Stimulated activated CD4-positive, alpha-beta T cell treated with anti-CD3 and anti-CD28 coated beads, Interleukin-15, amount 100 ng/mL, for 48 hours (primary cell): ENCODE data around the gene TSR1.
"Not testable (repeated sequence)": the region's sequence is repeated elsewhere in the genome, so short reads cannot be mapped to it uniquely, and the experiment has no call there.

Source experiments
- DNase-seq, 2 donors: peaks; one replicate each; pipeline ENCODE4 v3.0.0-alpha.2; 2020; ENCODE audit warnings: low read depth in 2 of 2

Gene TSR1

DNA sequence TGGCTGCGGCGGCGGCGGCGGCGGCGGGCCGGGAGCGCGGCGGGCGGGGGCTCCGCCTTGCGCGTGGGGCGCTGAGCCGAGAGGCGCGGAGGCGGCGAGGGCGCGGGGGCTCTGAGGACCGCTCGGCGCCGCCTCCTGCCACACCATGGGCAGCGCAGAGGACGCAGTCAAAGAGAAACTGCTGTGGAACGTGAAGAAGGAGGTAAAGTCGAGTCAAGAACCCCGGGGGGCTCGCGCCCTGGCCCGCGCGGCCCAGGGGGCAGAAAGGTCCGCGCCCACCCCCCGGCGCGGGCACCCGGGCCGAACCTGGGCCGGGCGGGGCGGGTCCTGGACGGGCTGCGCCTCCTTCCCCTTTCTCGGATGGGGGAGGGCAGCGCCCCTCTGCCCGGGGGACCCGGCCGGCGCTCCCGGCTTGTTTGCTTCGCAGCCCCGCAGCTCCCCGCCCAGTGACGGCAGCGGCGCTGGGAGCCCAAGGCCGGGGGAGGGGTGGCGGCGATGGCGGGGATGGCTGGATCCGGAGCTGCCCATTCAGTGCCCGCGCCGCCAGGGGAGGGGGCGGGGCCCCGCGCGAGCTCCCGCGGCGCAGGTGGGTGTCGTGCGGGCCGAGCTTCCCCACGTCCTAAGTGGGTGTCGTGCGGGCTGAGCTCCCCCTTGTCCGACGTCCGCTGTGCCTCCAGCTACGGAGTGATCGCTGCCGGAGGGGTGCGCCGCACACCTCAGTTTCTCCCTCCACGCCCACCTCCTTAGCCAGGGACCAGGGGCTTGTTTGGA is 1.5 kb upstream of the TSR1 start:
- peak; percentile 26 to 49 for DNase-seq

DNA sequence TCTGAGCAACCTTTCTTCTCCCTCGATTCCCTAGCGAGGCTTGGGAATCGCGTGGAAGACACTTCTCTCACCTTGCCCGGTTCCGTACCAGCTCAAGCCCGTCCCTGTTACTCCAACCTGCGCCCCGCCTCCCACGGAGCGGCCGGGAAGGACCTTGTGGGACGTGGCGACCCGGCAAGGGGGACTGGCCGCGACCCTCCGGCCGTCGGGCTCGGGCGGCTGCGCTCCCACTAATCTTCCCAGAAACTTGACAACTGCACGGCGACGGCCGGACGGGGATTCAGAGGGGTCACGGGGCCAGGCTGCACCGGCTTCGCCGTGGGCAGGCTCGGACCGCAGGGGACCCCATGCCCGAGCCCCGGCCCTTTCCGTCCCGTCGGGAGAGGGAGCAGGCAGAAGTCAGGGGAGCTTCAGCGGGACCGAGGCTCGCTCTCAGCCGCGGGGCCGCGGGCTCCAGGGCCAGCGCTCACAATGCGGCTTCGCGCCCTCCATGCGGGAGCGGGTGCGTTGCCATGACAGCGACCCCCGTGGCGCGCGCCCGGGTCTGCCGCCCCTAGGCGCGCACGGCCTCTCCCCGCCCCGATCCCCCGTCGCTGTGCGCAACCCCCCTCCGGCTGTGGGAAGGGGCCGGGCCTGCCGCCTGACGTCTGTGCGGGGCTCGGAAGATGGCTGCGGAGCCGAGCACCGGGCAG is 741 bp upstream of the TSR1 start, which contains the start of gene SGSM2:
Gene SGSM2, plus strand, starts transcription at position 650 of the 692 bp plus-strand sequence. CDS start 188 bp downstream, outside the sequence.
- DNase-seq: peak; percentile 32 to 52

DNA sequence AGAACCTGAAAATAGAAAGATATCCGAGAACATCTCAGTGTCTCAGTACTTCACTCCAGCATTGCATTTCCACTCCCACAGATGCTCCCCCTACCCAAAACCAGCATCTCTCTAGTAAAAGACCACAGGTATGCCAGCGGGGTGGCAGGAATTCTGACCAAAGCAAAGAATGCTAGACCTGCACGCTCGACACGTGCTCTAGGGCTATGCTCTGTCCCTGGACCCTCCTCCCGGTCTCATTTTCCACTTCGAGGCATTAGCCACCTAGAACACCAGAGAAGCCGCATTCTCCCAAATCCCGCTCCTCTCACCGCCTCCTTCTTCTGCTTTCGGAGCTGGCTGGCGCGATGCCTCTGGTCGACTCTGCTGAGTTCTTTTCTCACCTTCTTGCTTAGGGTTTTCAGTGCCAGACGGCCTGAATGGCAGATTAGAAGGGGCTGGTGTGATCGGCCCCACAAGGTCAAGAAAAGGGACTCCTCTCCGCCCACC is 487 bp downstream of the TSR1 start:
- DNase-seq: no peak

DNA sequence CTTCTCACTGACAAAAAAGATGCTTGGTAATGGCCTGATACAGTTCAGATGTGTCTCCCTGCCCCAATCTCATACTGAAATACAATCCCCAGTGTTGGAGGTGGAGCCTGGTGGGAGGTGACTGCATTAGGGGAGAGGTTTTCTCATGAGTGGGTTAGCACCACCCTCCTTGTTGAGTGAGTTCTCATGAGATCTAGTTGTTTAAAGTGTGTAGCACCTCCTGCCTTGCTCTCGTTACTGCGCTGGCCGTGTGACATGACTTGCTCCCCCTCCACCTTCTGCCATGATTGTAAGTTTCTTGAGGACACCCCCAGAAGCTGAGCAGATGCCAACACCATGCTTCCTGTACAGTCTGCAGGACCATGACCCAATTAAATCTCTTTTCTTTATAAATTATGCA is 5.0 kb downstream of the TSR1 start:
- no peak for DNase-seq

DNA sequence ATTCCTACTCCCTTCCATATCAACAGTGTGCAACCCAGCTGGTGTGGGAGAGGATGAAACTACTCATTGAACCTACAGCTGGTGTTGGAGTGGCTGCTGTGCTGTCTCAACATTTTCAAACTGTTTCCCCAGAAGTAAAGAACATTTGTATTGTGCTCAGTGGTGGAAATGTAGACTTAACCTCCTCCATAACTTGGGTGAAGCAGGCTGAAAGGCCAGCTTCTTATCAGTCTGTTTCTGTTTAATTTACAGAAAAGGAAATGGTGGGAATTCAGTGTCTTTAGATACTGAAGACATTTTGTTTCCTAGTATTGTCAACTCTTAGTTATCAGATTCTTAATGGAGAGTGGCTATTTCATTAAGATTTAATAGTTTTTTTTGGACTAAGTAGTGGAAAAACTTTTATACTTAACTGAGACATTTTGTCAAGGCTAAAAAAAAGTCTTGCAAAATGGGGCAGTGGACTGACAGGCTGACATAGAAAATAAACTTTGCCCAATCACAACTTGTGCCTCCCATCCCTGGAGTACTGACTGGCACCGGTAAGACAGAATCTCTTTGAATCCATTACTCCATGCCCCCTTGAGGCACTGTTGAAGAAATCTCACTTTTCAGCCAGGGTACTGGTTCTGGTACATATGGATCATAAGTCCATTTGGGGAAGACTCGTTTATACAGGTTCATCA is 12.5 kb downstream of the TSR1 start:
- DNase-seq: no peak

DNA sequence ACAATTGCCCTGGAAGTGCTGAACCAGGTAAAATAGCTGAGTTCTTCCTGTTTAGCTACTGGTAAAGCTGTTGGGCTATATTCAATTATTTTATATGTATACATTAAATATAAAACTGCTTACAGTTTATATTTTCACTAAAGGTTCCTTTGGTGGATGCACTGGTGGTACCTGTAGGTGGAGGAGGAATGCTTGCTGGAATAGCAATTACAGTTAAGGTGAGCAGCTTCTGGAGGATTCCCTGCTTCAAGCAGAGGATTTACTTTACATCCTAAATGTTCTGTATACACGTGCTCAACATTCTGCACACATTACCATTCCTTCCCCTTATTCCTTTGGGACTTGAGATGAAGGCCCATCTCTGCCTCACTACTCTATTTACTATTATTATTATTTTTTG is 14.9 kb downstream of the TSR1 start:
- no peak for DNase-seq

DNA sequence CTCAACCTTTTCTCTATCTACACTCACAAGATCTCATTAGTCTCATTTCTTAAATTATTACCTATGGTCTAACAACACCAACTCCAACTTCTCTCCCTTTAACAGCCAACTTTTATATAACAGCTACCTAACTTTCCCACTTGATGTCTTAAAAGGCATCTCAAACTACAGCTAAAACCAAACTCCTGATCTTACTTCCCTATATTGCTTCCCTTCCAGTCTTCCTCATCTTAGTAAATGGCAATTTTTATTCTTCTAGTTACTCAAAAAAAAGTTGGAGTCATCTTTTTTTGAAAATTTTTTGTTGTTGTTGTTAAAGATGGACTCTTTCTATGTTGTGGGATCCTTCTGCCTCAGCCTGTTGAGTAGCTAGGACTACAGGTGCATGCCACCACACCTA is 17.2 kb downstream of the TSR1 start:
- no peak for DNase-seq

DNA sequence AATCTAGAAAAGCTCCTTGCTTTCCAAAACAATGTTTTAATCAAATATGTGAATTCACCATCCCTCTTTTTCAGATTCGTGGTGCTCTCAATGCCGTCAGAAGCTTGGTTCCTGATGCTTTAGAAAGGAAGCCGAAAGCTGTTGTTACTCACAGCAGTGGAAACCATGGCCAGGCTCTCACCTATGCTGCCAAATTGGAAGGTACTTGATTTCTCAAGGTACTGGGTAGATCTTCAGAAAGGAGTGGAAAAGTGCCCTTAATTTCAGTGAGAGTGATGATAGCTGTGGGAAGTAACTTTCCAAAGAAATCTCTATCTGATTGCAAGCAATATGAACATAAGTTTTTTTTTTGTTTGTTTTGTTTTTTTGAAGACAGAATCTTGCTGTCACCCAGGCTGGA is 18.5 kb downstream of the TSR1 start:
- DNase-seq: no peak

DNA sequence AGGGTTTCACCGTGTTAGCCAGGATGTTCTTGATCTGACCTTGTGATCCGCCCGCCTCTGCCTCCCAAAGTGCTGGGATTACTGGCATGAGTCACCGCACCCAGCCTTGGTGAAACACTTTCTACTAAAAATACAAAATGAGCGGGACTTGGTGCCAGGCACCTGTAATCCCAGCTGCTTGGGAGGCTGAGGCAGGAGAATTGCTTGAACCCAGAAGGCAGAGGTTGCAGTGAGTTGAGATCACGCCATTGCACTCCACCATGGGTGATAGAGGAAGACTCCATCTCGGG is 19.4 kb downstream of the TSR1 start:
- not testable (repeated sequence) for DNase-seq

DNA sequence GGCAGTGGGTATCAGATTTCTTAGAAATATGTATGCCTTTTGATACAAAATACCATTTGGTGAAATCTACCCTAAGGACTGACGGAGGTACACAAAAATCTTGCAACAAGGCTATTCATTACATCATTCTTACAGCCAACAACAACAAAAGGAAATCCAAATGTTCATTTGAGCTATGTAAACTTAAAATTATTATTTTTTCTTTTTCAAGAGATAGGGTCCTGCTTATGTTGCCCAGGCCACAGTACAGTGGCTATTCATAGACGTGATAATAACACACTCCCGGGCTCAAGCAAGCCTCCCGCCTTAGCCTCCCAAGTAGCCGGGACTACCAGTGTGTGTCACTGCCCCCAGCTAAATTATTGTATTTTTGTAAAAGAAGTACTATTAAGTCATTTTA is 23.5 kb downstream of the TSR1 start:
- no peak for DNase-seq

DNA sequence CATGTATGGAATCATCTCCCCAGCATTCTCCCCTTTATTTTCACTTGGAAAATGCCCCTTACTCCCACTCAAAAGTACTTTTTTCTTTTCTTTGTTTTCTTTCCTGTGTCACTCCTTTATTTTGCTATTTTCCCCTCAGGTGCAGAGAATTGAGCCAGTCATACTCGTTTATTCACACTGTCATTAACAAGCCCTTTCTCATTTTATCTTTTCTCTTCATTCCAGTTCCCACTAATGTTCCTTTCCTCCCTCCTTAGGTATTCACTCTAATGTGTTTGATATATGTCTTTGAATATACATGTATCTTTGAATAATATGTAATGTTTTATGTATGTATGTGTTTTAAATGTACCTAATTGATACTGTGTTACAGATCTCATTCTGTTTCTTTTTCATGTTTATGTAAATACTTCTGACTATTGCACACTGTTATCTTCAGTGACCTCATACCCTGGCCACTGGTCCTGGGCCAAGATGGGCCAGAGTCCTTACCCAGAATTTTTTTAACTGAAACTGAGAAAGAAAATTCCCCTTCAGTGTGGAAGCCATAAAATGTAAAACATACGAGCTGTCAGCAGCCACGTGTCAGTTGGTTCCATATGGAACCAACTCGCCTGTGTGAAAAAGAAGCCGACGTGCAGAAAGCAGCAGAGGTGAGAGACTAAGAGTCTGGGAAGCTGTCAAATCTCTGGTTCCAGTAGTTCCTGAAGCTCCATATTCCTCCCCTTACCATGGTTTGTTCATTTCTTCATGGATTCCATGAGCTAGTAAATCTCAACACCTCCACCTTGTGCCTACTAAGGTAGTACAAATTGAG is 26.7 kb downstream of the TSR1 start:
- DNase-seq: no peak

DNA sequence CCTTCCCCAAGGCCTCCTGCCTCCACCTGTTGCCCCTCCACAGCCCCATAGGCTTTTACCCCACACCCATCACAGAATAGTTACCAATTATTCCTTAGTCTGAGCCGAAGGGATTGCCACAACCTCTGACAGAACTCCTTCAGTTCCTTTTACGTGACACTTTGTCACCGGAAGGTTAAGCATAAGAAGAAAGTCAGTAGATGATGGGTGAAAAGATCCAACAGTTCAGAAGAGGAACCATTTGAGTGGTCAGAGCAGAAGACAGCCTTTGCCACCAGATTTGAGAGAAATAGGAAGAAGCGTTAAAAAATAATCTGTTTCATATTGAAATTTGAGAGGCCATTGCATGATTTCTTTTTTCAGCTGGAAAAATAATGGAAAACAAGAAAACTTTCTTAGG is 31.3 kb downstream of the TSR1 start:
- no peak for DNase-seq

DNA sequence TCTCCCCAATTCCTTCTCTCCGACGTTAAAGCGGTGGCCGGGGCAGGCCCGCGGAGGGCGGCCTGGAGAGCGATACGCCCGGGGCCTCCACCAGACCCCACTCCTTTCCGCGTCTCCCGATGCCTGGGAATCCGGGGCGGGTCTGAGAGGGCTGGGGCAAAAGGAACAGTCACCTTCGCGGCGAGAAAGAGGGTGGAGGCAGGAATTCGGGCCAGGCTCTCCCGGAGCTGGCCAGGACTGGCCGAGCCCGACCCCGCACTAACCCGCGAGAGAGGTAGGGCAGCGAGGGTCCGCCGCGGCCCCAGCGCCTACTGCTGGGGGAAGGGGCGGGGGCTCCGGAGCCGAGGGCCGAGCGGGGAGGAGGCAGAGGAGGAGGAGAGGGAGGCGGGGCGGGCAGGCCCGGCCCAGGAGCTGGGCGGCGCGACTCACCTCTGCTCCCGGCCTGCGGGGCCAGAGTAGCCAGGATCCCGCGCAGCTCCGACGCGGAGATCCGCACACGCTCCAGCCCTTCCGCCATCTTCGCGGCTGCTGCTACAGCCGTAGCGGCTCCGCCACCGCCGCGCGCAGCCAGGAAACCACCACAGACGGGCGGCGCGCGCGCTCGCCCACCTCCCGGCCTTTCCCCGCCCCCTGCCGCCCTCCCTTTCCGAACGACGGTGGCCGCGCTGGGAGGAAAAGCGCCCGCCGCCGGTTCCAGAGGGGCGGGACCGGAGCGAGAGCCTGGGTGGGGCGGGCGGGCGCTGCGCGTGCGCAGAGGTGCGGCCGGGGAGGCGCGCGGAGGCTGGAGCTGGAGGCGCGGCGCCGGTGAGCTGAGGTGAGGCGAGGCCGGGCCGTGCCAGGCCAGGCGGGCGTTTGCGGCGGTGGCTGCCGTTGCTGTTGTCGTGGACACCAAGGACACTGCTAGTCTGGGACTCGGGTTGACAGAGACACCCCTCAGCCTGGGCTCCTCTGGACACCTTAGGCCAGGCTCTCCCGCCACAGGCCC is 32.8 kb downstream of the TSR1 start, which contains the start of the genes SMG6 and SRR:
Gene SMG6, minus strand, starts transcription at position 582 of the 985 bp plus-strand sequence. Its CDS starts 65 bp downstream, at position 517.
Gene SRR, plus strand, starts transcription at position 747 of the 985 bp plus-strand sequence. CDS start 11,611 bp downstream, outside the sequence.
- peak; percentile 87 to 94 for DNase-seq

DNA sequence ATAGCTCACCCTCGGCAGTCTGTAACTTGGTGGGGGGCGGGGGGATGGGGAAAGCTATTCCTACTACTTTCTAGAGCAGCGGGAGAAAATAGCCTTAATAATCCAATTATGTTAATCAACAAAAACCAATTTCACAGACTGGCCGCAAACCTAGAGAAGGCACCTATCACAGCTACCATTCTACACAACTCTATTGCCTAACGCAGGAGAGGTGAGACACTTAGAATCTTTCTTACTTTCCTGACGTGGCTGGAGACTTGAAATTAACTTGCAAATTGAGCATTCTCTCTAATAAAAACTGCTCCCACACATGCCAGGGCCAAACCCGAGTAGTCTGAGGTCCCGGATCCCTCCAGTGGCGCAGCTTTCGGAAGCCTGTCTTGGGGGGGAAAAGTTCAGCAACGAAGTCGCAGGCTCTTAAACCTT is 33.5 kb downstream of the TSR1 start:
- no peak for DNase-seq

DNA sequence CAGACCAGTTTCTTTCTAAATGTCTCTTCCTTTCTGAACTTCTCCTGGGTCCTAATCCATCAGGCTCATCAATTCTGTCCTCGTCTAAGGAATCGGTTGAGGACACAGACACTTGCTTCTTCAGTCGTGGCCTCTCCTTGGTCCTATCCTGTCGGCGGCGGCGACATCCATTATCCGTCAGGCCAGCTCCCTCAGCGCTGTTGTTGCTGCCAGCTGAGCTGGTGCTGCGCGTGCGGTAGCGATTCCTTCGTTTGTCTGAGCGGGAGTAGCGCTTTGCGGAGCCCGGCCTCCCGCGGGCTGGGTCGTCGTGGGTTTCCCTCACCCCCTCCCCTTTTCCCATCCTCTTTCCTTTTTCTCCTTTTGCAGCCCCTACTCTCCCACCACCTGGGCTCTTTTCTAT is 36.5 kb downstream of the TSR1 start:
- no peak for DNase-seq

DNA sequence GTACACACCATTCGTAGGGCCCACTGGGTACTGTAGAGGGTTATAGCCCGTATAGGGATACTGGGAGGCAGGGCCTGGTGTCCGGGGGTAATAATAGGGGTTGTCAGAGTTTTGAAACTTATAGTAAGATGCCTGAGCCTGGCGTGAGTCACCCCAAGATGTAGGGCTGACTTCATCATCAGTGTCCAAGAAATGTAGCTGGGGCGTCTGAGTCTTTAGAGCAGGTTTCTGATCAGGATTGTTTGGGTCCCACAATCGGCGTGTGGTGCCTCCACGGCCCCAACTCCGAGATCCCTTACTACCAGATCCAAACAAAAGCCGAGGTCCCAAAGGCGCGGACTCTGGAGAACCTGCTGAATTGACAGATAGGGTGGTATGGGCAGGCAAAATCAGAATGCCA is 37.1 kb downstream of the TSR1 start:
- DNase-seq: no peak

DNA sequence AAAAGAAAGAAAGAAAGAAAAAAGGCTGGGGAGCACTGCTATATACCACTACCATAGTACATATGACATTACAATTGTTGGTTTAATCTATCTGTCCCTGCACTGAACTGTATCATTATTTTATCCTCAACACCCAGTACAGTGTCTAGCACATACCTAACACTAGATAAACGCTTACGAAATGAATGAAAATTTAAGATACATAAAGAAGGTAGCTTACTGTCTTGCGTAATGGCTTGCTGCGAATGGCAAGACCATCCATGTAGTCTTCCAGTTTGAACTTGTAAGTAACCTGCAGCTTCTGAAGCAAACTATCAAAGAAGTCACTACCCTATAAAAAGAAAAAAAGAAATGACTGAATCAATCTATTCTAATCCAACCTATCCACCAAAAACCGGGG is 39.2 kb downstream of the TSR1 start:
- DNase-seq: no peak

DNA sequence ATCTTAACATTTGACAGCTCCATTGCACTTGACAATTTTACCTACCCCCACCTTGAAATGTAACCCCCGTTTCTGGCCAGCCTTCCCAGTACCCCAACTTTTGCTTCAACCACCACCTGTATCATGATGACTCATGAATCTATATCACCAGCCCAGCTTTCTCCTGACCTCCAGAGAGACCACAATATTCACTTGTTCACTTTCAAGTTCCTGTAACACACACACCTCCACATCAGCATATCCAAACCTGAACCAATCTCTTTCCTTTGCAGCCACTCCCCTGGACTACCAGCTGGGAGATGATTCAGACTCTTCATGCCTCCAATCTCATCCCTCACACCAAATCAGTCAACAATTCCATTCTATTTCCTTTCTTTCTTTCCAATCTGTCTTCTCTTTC is 40.7 kb downstream of the TSR1 start:
- DNase-seq: no peak

DNA sequence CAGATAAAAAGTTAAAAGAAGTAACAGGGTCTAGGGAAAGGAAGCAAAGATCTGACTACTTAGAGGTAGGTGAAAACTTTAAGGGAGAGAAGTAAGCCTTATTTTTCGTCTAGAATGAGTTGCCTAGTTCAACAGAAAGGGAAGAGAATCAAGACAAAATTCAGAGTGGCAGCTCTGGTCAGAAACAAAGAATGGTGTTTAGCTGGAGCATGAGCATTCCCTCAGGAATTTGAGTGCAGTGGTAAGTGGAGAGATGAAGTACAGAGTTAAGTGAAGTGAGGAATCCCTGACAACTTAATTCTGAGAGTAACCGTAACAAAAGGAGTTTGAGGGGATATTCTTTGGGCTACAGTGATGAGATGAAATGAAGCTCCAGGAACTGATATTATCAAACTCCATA is 44.2 kb downstream of the TSR1 start:
- DNase-seq: no peak

DNA sequence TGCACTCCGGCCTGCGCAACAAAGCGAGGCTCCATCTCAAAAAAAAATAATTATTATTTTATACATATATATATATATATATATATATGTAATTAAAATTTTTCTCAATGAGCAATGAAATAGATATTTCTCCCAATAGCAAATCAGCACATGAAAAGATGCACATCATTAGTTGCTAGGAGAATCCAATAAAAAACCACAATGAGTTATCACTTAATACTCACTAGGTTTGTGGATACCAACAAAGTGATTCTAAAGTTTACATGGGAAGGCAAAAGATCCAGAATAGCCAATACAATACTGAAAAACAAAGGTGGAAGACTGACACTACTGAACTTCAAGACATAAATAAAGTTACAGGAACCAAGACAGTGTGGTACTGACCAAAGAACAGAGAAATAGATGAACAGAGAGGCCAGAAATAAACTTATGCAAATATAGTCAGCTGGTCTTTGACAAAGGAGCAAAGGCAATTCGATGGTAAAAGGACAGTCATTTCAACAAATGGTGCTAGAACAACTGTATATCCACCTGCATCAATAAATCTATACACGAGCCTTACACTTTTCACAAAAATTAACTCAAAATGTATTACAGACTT is 46.3 kb downstream of the TSR1 start:
- DNase-seq: no peak
